Activated CD4-positive, alpha-beta T cell treated with anti-CD3 and anti-CD28 coated beads, Interleukin-2, Interleukin-4, amounts not matched to agents 100 ng/mL and 50 ng/mL, durations not matched to agents 16 hours and 8 hours (primary cell): ENCODE data around the gene XYLT1.

Experiments
- DNase-seq: peaks from one replicate; pipeline ENCODE4 v3.0.0-alpha.2; 2020; ENCODE audit warnings: low spot score

XYLT1 gene

DNA sequence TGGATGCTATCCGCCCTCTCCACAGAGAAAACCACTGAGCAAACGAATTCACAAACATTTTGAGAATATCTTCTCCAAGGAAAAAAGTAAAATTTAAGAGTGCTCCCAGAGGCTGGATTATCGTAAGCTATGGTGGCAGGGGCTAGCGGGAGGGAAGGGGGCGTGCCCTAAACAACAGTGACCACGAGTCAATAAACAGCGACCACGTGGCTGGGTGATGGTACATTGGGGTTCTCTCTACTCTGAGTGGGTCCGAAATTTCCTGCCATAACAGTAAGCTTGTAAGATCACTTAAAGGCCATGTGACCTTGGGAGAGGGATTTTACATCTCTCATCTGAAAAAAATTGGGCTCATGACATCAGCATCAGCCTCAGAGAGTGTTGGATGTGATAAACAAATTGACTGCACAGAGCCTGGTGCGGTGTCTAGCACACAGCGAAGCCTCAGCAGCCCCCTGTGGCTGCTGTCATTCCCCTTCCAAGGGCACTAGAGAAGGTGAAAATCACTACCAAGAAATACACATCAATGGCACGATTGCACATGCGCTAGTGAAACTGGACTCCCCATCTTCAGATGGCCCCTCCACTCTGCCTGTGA is 213.2 kb downstream of the XYLT1 start:
- no peak for DNase-seq

DNA sequence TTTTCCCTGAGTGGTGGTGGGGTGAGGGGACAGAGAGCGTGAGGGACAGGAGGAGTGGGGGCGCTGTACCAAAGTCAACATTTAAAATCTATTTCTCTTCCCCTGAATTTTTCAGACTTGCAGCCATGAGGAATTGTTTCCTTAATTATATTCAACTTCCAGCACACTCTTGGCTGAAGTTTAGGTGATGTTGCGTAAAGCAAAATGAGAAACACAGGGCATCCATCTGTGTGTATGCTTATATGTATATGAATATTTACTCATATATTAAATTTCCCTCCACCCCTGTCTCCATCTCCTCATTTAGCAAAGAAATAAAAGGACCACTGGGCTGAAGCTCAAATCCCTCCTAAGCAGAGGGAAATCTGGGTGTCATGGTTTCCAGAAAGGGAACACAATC is 218.1 kb downstream of the XYLT1 start:
- no peak for DNase-seq

DNA sequence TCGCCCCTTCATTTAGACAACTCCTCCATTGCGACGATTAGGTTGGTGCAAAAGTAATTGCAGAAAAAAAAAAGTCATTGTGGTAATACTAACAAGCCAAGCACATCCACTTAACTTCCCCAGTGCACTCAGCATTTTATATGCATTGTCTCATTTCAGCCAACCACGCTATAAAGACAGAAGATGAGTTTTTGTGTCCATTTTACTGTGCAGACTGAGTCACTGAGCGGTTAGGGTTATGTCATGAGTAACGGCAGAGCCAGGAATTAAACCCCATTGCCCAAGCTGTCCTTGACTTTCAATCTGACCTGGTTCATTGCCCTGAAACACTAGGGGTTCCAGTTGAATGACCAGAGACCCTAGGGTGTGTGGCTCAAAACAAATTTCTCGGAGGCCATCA is 218.7 kb downstream of the XYLT1 start:
- no peak for DNase-seq

DNA sequence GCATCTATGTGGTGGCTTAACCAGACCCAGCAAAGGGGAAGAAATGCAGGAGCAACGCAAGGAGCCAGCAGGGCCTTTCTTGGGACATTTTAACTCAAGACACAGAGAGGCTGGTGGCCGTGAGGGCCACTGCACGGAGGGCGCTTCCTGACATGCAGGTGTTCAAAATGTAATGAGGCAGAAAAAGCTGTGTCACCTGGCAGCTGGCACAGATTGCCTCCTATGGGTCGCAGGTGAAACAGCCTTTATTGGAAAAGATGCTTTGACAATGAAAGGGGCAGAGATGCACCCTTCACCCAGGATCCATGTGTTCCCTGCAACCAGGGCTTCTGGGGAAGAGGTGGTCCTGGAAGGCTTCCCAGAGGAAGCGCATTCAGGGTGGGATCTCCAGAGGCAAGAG is 219.3 kb downstream of the XYLT1 start:
- DNase-seq, result no peak

DNA sequence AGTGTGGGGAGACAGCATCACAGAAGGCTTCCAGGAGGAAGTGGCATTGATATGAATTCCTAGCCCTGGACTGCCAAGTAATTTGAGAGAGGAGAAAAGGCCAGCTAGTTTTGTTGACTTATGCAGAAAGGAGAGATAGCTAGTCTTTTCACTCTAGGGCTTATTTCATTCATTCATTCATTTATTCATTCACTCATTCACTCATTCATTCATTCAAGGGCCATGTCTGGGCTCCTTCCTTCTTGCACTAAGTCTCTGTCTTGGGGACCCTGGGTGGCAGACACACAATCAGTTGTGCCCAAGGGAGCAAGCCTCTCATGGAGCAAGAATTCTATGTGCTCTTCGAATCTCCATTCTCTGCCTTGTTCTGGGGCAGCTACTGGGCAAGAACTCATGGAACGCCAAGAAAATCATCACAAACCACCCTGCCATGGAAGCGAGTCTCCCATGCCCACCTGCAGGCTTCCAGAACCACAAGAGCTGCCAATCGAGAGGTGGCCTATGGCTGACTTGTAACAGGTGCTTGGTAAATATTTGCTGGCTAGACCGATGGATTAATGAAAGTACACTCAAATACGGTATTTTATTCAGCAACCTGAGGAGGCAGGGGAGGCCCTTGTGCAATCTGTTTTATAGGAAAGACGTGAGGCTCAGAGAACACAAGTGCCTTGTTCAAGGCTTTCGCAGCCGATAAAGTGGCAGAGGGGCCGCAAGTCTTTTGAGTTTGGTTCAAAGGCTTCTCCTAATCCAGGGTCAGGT is 223.6 kb downstream of the XYLT1 start:
- no peak for DNase-seq

DNA sequence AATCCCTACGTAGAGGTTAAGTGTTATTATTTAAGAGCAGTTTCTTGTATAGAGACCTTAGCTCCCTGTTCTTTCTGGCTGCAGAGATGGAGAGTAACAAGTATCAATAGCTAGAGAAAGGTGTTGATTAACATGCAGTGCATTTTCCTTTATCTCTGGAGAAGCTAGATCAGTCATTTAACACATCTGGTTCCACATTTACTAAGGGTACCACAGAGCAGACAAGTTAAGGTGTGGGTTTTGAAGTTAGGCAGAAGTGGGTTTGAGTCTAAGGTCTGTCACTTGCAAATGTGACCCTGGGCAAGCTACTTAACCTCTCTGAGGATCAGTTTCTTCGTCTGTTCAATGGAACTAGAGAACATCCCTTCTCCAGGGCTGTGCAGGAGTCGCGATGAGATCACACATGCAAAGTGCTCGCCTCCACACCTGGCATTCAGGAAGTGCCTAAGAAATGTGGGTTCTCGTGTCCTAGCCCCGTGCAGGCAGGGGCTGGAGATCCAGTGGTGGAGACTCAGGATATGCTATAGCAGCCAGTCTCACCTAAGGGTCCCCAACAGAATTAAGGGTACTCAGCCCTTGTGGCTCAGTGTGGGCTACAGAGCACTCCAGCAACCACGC is 224.4 kb downstream of the XYLT1 start:
- DNase-seq, result no peak

DNA sequence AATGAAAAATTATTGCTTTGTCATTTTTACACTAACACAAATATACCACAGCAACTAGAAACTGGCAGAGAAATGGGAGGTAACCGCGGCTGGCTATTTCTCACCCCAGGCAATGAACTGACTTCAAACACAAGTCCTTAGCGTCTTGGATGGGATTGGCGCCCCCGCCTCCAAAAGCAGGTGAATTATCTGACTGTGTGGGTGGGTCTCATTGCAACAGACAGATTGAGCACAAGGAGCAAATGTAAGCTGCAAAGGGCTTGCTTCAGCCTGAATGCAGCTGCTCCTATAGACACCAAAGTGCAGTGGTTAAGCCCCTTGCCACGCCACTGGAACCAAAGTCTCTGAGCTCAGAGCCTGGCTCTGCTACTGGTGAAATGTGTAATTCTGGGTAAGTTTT is 225.0 kb downstream of the XYLT1 start:
- DNase-seq, result no peak

DNA sequence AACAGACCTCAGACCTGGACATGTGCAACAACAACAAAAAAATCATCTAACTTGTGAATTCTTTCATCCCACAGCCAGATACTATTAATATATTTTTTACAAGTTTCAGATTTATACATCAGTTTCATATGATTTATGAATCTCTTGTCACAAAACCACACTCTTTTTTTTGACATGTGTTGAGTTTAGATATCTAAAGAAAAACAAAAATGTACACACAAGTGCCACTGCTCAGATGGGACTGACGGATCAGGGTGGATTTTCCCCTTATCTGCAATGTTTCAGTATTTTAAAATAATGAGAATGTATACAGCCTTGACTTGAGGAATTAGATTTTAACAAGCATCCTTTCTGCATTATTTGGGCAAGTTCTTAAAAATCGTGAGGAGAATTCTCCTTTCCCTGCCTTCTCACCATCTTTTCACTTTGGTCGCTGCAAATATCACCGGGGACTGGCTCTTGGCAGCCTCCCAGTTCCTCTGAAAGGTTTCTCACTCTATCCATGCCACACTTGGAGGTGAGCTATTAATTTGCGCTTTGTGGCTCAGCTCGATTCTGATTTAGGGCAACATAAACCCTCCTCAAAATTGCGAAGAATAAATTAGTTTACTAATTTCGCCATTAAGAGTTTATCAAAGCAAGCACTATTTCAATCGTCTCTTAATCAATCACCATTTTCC is 225.7 kb downstream of the XYLT1 start:
- DNase-seq, result no peak

DNA sequence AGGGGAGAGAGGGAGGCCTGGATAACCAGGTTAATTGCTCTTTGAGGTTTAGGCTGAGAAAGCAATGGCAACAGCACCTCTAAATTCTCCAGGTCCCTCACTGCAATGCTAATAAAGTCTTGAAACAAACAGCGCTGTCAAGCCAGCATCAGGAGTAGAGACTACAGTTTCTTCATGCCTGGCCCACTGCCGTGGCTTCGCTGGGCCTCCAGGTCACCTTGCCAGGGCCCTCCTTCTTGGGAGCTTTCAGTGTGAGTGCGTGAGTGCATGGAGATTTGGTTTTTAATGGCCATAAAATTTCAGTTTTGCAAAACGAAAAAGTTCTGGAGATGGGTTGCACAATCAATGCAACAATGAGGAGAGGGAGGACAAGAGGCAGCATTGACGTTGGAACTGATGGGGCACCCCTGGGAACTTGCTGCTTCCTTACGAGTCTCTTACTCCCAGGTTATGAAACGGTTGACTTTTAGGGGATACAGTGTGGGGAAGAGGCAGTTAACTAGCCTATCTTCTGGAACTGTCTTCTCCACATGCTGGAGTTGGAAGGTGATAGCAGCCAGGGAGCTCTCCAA is 229.4 kb downstream of the XYLT1 start:
- DNase-seq, result no peak

DNA sequence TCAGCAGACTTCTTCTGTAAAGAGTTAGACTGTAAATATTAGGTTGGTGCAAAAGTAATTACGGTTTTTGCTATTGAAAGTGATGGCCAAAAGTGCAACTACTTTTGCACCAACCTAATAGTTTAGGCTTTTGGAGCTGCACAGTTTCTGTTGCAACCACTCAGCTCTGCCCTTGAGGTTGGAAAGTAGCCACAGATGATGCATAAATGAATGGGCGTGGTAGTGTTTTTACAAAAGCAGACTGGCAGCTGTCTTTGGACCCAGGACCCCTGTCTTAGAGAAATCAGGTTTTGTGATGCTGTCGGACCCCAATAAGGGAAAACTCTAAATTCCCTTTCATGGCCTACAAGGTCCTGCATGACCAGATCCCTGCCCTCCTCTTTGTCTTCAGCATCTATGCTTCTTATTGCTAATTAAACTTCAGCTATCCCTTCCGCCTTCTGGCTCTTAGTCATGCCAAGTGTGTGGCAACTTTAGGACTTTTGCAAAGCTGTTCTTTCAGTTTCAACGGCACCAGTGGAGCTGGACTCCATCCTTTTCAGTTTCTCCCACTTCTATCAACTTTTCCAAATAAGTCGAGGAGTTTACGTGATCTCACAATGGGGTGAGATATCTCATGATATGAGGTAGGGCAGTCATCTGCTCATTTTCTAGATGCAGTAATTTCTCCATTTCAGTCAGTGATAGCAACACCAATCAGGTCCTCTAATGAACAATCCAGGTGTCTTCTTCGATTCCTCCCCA is 232.3 kb downstream of the XYLT1 start:
- peak; percentile 79 for DNase-seq

DNA sequence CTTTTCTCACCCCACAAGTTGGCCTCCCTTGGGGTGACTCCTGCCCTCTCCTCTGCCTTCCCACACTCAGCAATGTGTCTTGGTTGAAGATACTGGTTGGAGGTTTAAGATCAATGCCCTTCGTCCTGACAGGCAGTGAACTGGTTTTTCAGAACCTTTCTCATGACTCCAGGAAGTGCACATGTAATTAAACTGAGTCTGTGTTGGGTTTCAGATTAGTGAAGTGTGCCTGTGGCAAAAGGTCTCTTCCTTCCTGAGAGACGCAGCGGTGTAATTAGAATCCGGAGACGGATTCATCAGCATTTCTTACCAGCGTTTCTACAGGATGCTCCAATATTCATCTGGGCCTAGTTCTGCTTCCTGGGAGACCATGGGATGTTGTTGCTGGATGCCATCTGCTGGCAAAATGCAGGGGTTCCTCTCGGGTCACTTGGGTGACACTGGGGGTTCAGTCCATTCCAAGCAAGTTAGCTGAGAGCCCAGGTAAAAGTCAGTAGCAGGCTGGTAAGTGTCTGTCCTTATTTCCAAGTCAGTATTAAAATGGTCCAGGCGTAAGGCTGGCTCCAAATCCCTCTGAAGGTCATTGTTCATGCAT is 233.3 kb downstream of the XYLT1 start:
- DNase-seq, result peak; percentile 19

DNA sequence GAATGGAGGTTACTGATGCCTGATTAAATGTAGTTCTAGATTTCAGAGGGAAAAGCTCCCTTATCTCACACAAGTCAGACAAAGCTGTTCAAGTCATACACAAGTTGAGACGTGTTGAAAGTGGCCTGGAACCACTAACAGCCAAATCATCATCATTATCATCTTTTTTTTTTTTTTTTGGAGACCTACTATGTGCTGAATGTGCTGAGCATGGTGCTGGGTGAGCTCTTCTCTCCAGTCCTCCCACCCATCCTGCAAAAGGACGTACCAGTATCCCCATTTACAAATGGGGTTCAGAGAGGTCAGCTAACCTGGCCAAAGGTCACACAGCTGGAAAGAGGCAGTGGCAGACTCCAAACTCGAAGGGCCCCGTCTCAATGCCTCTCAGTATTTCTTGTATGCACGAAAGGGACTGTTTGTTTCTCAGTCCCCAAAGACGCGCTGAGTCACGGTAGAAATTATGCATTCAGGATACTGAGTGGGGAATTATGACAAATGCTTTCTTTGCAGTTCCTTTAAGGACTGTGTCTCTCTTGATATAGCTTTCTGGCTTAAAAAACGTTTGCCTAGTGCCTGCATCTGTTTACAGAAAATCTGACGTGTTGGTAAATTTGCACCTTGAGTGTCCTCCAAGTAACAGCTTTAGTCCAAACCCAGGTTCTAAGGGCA is 235.5 kb downstream of the XYLT1 start:
- DNase-seq, result no peak

DNA sequence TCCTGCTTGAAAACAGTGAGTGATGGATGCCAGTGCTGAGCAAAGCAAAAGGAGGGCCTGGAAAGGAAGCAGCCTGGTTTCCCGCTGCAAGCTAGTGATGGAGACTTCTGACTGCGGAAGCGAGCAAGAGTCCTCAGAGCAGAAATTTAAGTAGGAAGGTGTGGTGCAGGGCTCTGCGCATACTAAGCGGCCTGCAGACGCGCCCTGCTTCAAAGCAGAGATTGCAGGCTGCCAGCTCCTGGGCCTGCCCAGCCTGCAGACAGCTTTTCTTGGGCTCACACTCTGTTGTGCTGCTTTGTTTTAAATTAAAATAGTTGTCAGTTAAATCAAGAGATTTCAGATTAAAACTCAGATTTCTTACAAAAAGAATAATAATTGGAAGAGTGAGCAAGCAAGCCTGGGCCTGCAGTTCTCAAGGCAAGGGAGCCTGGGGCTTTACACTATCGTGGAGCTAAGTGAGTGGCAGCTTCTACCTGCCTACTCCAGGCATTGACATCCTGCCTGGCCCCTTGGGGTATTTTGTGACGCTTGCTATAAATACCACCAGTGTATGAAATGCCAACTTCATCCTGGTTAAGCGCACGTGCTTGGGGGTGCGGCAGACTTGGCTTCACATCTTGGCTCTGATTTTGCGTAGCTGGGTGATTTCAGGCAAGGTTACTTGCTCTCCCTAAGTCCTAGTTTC is 237.3 kb downstream of the XYLT1 start:
- DNase-seq, result no peak

DNA sequence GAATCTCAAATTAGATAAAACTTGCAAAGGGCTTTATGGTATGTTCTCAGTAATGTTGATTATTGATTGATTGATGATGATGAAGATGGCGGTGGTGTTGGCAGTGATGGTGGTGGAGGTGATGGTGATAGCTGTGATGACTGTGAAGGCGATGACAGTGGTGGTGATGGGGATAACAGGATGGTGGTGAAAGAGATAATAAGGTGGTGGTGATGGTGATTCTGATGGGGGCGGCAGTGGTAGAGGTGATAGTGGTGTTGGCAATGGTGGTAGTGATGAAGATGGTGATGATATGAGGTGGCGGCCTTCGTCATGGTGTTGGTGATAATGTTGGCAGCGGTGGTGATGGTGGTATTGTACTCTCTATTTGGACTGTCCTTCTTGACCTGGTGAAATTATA is 238.3 kb downstream of the XYLT1 start:
- no peak for DNase-seq

DNA sequence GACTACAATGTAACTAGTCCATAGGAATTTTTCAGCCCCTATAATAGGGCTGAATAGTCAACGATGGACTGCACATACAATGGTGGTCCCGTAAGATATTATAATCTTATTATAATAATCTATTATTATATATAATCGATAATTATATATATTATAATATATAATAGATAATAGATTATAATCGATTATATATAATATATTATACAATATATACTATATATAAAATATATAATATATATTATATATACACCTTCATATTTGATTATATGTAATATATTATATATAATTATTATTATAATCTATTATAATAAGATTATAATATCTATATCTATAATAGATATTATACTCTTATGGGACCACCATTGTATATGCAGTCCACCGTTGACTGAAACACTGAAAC is 238.8 kb downstream of the XYLT1 start:
- DNase-seq, result no peak

DNA sequence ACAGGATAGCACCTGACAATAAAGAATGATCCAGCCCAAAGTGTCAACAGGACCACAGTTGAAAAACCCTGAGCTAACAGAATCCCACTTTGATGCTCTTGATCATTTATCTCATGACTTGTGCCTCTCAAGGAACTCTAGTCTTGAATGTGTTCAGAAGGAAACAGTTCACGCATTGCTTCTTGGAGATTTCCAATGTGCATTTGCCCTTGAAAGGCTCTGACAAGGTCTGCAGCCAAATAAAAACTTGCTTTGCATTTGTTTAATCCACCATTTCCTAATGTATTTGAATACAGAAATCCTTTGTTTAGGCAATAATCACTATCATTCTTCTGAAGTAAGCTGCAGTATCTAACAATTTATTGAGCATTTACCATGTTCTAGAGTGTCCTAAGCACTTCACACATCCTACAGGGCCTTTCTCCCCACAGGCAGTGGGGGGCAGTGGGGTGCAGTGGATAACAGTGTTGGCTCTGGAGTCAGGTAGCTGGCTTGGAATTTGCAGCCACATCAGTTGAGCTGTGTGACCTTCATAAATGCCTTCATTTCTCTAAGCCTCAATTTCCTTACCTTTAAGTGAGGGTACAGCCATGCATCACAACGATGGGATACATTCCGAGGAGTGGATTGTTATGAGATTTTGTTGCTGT is 239.7 kb downstream of the XYLT1 start:
- no peak for DNase-seq

DNA sequence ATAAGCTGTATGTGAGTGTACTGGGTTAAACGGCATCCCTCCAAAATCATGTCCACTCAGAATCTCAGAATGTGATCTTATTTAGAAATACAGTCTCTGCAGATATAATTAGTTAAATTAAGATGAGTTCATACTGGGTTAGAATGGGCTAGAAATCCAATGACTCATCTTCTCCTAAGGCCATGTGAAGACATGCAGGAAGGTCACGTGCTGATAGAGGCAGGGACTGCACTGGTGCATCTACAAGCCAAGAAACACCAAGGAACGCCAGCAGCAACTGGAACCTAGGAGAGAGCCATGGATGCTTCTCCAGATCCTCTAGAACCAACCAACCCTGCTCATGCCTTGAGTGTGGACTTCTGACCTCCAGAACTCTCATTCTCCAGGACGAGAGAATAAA is 241.0 kb downstream of the XYLT1 start:
- DNase-seq, result no peak

DNA sequence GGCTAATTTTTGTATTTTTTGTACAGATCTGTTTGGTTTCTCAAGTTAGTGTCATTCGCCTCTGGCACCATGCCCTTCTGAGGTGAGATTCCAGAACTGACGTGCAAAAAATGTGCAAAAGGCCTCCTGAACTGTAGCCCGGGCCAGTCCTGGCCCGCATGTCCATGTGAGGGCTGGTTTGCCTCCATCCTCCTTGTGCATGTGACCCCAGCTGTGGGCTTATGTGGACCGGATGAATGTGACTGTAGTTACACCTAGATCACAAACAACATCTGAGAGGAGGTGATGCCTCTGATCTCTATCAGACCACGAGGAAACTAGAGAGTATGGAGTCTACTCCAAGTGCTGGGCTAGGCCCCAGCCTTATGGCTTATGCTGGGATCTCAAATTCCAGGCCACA is 241.6 kb downstream of the XYLT1 start:
- no peak for DNase-seq

DNA sequence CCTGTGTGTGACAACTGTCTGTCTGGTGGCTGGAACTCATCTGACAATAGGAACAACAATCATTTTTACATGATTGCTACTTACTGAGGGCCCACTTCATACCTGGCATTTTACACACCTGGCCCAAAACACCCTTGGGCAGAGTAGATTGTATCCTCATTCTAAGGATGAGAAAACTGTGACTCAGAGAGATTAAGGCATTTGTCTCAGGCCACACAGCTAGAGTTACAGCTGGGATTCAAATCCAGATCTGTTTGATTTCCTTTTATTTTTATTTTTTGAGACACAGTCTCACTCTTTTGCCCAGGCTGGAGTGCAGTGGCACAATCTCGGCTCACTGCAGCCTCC is 242.1 kb downstream of the XYLT1 start:
- no peak for DNase-seq
